Common myeloid progenitor, CD34-positive (primary cell): Measurements from ENCODE around the gene PPP1R26.

ENCODE experiments used
- CTCF ChIA-PET: fragments of 350-600 bp; sonication (Branson Sonifier 250); formaldehyde crosslinking; loops from one replicate; lab custom pipeline; 2021; ENCODE audit warnings: antibody characterized with exemption; lab: Charles Lee
- POLR2A ChIA-PET: fragments of 350-600 bp; sonication (Branson Sonifier 250); formaldehyde crosslinking; loops from one replicate; lab custom pipeline; 2021; ENCODE audit warnings: antibody characterized with exemption; lab: Charles Lee
- DNase-seq, 3 donors: peaks; one replicate each; pipeline versions ENCODE4 v3.0.0 to v3.0.0-alpha.2; 2013
- H3K27ac ChIP-seq, 2 experiments: 1 replicate in 1 of 2; 2 replicates in 1 of 2; pipeline ENCODE4 v1.7.0; 2013; ENCODE audit warnings: inconsistent platforms in 2 of 2, low read length in 2 of 2, mild to moderate bottlenecking in 2 of 2, low read depth in 1 of 2, moderate library complexity in 1 of 2; ENCODE audit not compliant: severe bottlenecking in 2 of 2, insufficient read depth in 1 of 2, poor library complexity in 1 of 2
- H3K27me3 ChIP-seq, 5 experiments: replicated peaks in 2 of 5; 1 replicate in 3 of 5; 2 replicates in 2 of 5; pipeline versions ENCODE4 v1.6.1 to v1.7.0; 2013; ENCODE audit warnings: low read length in 4 of 5, mild to moderate bottlenecking in 2 of 5, moderate library complexity in 2 of 5, inconsistent platforms in 1 of 5; ENCODE audit not compliant: insufficient read depth in 5 of 5, control insufficient read depth in 4 of 5
- H3K36me3 ChIP-seq, 4 experiments: 1 replicate in 2 of 4; 2 replicates in 2 of 4; pipeline versions ENCODE4 v1.6.1 to v1.7.0; 2013; ENCODE audit warnings: low read length in 3 of 4, control low read depth in 1 of 4, mild to moderate bottlenecking in 1 of 4; ENCODE audit not compliant: control insufficient read depth in 4 of 4, insufficient read depth in 4 of 4
- H3K4me1 ChIP-seq, 4 experiments: 1 replicate in 3 of 4; 2 replicates in 1 of 4; pipeline versions ENCODE4 v1.6.1 to v1.7.1; 2013; ENCODE audit warnings: low read length in 3 of 4, mild to moderate bottlenecking in 3 of 4, control low read depth in 1 of 4, inconsistent platforms in 1 of 4, moderate library complexity in 1 of 4; ENCODE audit not compliant: control insufficient read depth in 4 of 4, insufficient read depth in 4 of 4; ENCODE audit errors: control extremely low read depth in 1 of 4
- H3K4me3 ChIP-seq, 7 experiments: 1 replicate in 4 of 7; 2 replicates in 3 of 7; pipeline versions ENCODE4 v1.5.1 to v1.7.0; 2013; ENCODE audit warnings: mild to moderate bottlenecking in 7 of 7, low read length in 6 of 7, moderate library complexity in 6 of 7, inconsistent platforms in 2 of 7, low read depth in 2 of 7, control low read depth in 1 of 7; ENCODE audit not compliant: insufficient read depth in 4 of 7, control insufficient read depth in 1 of 7; ENCODE audit errors: extremely low read depth in 1 of 7
- H3K9me3 ChIP-seq, 5 experiments: 1 replicate in 4 of 5; 2 replicates in 1 of 5; pipeline versions ENCODE4 v1.6.1 to v1.7.1; 2013; ENCODE audit warnings: low read length in 4 of 5, mild to moderate bottlenecking in 2 of 5, inconsistent platforms in 1 of 5, low read depth in 1 of 5, moderate library complexity in 1 of 5; ENCODE audit not compliant: control insufficient read depth in 4 of 5, insufficient read depth in 2 of 5; ENCODE audit errors: control extremely low read depth in 1 of 5
- WGBS: methylation state at CpG from one replicate; pipeline ENCODE4 v1.1.5; 2013; ENCODE audit not compliant: insufficient coverage; 5-methylcytosine and 5-hydroxymethylcytosine counted together

PPP1R26 gene

DNA sequence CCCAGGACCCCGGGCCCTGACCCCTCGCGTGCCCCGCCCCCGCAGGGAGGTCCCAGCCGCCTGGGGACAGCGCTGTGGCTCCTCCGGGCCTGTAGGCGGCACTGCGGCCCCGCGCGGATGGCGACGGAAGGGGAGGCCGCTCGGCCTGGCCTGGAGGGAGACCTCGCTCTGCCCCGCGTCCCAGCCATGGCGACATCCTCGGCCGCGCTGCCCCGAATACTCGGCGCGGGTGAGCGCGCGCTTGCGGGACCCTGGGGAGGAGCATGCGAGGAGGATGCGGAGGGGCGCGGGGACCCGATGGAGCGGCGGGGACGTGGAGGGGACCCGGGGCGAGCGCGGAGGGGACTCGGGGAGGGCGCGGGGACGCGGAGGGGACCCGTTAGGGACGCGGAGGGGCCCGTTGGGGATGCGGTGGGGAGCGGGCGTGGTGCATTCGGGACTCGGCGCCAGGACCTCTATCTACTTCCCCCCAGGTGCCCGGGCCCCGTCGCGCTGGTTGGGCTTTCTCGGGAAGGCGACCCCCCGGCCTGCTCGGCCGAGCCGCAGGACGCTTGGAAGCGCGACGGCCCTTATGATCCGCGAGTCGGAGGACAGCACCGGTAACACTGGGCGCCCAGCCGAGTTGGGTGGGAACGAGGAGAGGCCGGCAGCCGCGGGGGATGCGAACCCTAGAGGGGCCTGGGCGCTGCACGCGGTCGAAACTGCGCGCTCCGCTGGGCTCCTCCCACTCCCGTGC, 21.1 kb downstream of the PPP1R26 start, which contains the start of gene MRPS2:
MRPS2 (plus strand) TSS at position 158 of the 736 bp plus-strand sequence; CDS start at position 187, 29 bp downstream.
- peaks cover 0 to 32% (median 29%) of the 10 kb centered on the region in 4 experiments for H3K4me1 ChIP-seq
- DNase-seq: peak; percentile 83 to 88 (median 87)
- H3K36me3 ChIP-seq: peaks cover 0 to 41% (median 28%) of the 10 kb centered on the region in 4 experiments
- POLR2A ChIA-PET: no interaction called here
- peaks cover 0 to 10% (median 0%) of the 10 kb centered on the region in 5 experiments for H3K27me3 ChIP-seq
- H3K9me3 ChIP-seq: no peaks in the 10 kb centered on the region
- WGBS: 0% methylated on average over 71 of the region's 92 CpGs
- CTCF ChIA-PET: interaction anchor here (2.2 kb wide), 1 partner anchor 10 kb away, joined by 6 read pairs; no protein-coding TSS in a partner anchor
- peak within 1 kb of the TSS; percentile 50 to 92 (median 75) for H3K4me3 ChIP-seq
- H3K27ac ChIP-seq: peak within 1 kb of the TSS; percentile 54 to 82

GRCh38 chr9:135501261-135502167, 21.9 kb downstream of the PPP1R26 start:
- H3K4me1 ChIP-seq: peaks cover 0 to 32% (median 29%) of the 10 kb centered on the region in 4 experiments
- DNase-seq: no peak
- peaks cover 0 to 10% (median 0%) of the 10 kb centered on the region in 5 experiments for H3K27me3 ChIP-seq
- no peaks in the 10 kb centered on the region for H3K9me3 ChIP-seq
- ChIA-PET POLR2A (no interaction called here), CTCF (interaction anchor here (1.2 kb wide), 1 partner anchor 38 kb away, joined by 3 read pairs; no protein-coding TSS in a partner anchor)
- peak overlapping the region; percentile 50 to 92 (median 75) for H3K4me3 ChIP-seq
- WGBS: 56% methylated on average over 32 of the region's 38 CpGs
- peak overlapping the region; percentile 54 to 82 for H3K27ac ChIP-seq
- peaks cover 0 to 41% (median 29%) of the 10 kb centered on the region in 4 experiments for H3K36me3 ChIP-seq

DNA sequence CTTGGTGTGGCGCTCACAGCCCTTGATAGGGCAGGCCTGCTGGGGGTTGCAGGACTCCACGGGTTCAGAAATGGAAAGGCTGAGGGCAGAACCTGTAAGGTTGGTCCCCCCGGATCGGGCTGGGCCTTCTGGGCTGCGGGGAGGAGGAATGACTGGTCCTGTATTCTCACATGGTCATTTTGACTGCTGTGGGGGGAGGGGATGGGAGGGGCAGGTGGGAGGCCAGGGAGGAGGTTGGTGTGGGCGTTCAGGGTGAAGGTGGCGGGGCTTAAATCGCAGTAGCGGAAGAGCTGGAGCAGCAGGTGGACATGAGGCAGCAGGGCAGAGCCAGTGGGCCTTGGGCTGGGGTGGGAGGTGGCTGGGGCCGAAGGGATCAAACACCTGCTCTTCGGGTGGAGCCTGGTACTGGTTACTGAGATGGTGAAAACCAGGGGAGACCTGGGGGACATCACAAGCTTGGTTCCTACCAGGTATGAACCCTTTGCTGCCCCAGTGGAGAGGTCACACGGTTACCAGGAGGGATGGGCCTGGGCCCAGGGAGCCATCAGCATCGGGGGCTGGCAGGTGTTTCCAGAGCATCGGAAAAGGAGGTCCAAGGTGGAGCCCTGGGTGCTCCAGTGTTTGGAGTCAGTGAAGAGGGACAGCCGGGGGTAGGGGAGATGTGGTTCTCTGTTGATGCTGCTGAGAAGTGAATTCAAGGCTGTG, 22.7 kb downstream of the PPP1R26 start:
- ChIA-PET CTCF (interaction anchor here (1.2 kb wide), 1 partner anchor 39 kb away, joined by 3 read pairs; no protein-coding TSS in a partner anchor), POLR2A (no interaction called here)
- peaks cover 0 to 32% (median 29%) of the 10 kb centered on the region in 4 experiments for H3K4me1 ChIP-seq
- H3K36me3 ChIP-seq: peaks cover 0 to 41% (median 29%) of the 10 kb centered on the region in 4 experiments
- H3K27me3 ChIP-seq: peaks cover 0 to 10% (median 0%) of the 10 kb centered on the region in 5 experiments
- peak overlapping the region in 1 of 7 experiments; percentile 74 for H3K4me3 ChIP-seq
- H3K9me3 ChIP-seq: no peaks in the 10 kb centered on the region
- DNase-seq: no peak
- WGBS: 98% methylated on average over 14 of the region's 15 CpGs
- H3K27ac ChIP-seq: peak overlapping the region in 1 of 2 experiments; percentile 82

DNA sequence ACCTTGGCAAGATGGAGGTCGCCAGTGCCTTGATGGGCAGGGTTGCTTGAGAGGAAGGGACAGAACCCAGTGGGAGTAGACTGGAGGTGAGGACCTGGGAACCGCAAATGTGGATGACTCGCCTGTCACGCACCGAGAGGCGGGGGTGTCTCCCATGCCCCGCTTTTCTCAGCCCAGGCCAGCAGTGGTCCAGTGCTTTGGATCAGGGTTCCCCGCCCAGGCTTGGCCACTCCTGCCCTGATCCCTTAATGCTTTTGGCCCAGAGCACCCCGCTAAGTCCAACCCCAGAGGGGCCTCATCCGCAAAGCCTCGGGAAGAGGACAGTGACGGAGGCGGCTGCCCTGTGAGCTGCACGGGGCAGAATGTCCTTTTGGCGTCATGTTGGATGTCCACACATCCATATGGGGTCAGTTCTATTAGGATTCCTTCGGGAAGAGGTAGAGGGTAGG, 23.3 kb downstream of the PPP1R26 start:
- Histone ChIP-seq H3K4me3 (no peak overlapping the region), H3K27me3 (peaks cover 0 to 8% (median 0%) of the 10 kb centered on the region in 5 experiments), H3K9me3 (no peaks in the 10 kb centered on the region), H3K4me1 (peaks cover 0 to 32% (median 29%) of the 10 kb centered on the region in 4 experiments), H3K36me3 (peaks cover 0 to 41% (median 29%) of the 10 kb centered on the region in 4 experiments), H3K27ac (no peak overlapping the region)
- 97% methylated on average over 16 of the region's 16 CpGs for WGBS
- no peak for DNase-seq
- ChIA-PET CTCF (interaction anchor here (1.2 kb wide), 1 partner anchor 40 kb away, joined by 3 read pairs; no protein-coding TSS in a partner anchor), POLR2A (no interaction called here)

GRCh38 chr9:135503371-135504261, 24.0 kb downstream of the PPP1R26 start:
- no peak for DNase-seq
- CTCF ChIA-PET: interaction anchor here (0.8 to 1.3 kb wide), 4 partner anchors 14 to 31 kb away, joined by 3 to 5 read pairs (median 4); no protein-coding TSS in a partner anchor
- WGBS: 97% methylated on average over 32 of the region's 41 CpGs

More at GRCh38 chr9:135503371-135504261, 24.0 kb downstream of the PPP1R26 start:
- Histone ChIP-seq H3K9me3 (peaks cover 0 to 3% (median 0%) of the 10 kb centered on the region in 5 experiments), H3K27ac (no peak overlapping the region), H3K4me3 (no peak overlapping the region), H3K4me1 (peaks cover 0 to 32% (median 29%) of the 10 kb centered on the region in 4 experiments), H3K27me3 (peaks cover 0 to 3% (median 0%) of the 10 kb centered on the region in 5 experiments), H3K36me3 (peaks cover 0 to 41% (median 29%) of the 10 kb centered on the region in 4 experiments)
- POLR2A ChIA-PET: no interaction called here
